ENCODE measurements around the gene HINT2. TPM values are rescaled to one million over a fixed set of nuclear protein-coding genes. Genes with fewer than 3 reads are reported as not detected.

HINT2 gene
- total RNA-seq, 4 donors from 2014 or later: 11.4 to 58.2 (median 50.6) TPM

DNA sequence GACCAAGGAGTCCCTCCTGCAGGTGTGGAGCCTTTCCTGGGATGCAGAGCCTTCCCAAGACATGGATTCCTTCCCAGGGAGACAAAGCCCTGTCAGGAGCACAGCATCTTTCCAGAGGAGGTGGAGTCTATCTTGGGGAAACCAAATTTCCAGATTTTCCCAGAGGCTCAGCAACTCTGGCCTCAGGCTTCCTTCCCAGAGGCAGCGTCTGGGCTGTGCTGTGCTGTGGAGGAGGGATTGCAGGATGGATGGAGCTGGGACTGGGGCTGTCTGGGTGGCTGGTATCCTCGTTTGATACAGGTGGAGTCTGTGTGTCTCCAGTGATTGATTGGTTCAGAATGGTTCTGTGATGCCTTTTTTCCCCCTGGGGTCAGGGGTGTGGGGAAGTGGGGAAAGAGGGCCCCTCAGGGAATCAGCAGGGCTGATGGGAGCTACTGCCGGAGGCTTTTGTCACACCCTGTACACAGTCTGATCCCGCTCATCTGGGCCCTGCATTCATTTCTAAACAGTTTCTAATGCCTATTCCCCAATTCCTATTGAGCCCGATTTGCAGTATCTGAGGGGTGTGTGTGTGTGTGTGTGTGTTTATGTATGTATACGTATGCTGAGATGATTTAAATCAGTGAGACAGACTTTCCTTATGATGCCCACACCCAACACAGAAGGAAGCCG is 39.4 kb upstream of the HINT2 start:
- Histone ChIP-seq H3K4me3 (replicated peaks in 1 of 3) (no peak overlapping the region), H3K4me1 (no peaks in the 10 kb centered on the region), H3K27me3 (no peaks in the 10 kb centered on the region), H3K36me3 (no peaks in the 10 kb centered on the region), H3K9me3 (no peaks in the 10 kb centered on the region), H3K27ac (no peak overlapping the region)
- DNase-seq: no peak
- TF ChIP-seq POLR2A (IDR thresholded peaks at IDR 0.05): no peak
- TF ChIP-seq CTCF (IDR thresholded peaks at IDR 0.05): no peak
- intact Hi-C loops (cut with DNase I): no loop called here
- 82 to 95% methylated on average over 7 of the region's 7 CpGs for WGBS, 2 donors

GRCh38 chr9:35852876-35853865 is 38.3 kb upstream of the HINT2 start:
- no peak for TF ChIP-seq POLR2A (IDR thresholded peaks at IDR 0.05)
- peak in 1 of 2 donors; percentile 25 for DNase-seq

GRCh38 chr9:35852267-35852815 is 37.5 kb upstream of the HINT2 start:
- intact Hi-C loops (cut with DNase I): no loop called here
- Histone ChIP-seq H3K9me3 (no peaks in the 10 kb centered on the region), H3K4me3 (replicated peaks in 1 of 3) (no peak overlapping the region), H3K27me3 (no peaks in the 10 kb centered on the region), H3K27ac (no peak overlapping the region), H3K4me1 (no peaks in the 10 kb centered on the region), H3K36me3 (peaks cover 0 to 1% of the 10 kb centered on the region in 2 donors)
- 89 to 90% methylated on average over 2 of the region's 2 CpGs for WGBS, 2 donors
- DNase-seq: no peak
- no peak for TF ChIP-seq CTCF (IDR thresholded peaks at IDR 0.05)
- TF ChIP-seq POLR2A (IDR thresholded peaks at IDR 0.05): no peak

More at GRCh38 chr9:35852876-35853865, 38.3 kb upstream of the HINT2 start:
- intact Hi-C loops (cut with DNase I): no loop called here
- Histone ChIP-seq H3K36me3 (no peaks in the 10 kb centered on the region), H3K4me3 (replicated peaks in 1 of 3) (no peak overlapping the region), H3K27me3 (no peaks in the 10 kb centered on the region), H3K9me3 (no peaks in the 10 kb centered on the region), H3K27ac (no peak overlapping the region), H3K4me1 (no peaks in the 10 kb centered on the region)
- 78 to 89% methylated on average over 18 to 22 of the region's 25 CpGs for WGBS, 2 donors

GRCh38 chr9:35847792-35848572 is 33.1 kb upstream of the HINT2 start:
- TF ChIP-seq CTCF (IDR thresholded peaks at IDR 0.05) (no peak), POLR2A (IDR thresholded peaks at IDR 0.05) (no peak)
- H3K36me3 ChIP-seq: peaks cover 6 to 8% of the 10 kb centered on the region in 2 donors
- DNase-seq: no peak
- 85 to 91% methylated on average over 4 of the region's 4 CpGs for WGBS, 2 donors
- H3K9me3 ChIP-seq: no peaks in the 10 kb centered on the region
- H3K4me1 ChIP-seq: peaks cover 0 to 9% of the 10 kb centered on the region in 2 donors
- H3K27ac ChIP-seq: no peak overlapping the region
- no peaks in the 10 kb centered on the region for H3K27me3 ChIP-seq
- intact Hi-C loops (cut with DNase I): no loop called here
- H3K4me3 ChIP-seq (replicated peaks in 1 of 3): no peak overlapping the region
